Measurements from ENCODE around the gene ENTPD6.

The ENTPD6 gene

DNA sequence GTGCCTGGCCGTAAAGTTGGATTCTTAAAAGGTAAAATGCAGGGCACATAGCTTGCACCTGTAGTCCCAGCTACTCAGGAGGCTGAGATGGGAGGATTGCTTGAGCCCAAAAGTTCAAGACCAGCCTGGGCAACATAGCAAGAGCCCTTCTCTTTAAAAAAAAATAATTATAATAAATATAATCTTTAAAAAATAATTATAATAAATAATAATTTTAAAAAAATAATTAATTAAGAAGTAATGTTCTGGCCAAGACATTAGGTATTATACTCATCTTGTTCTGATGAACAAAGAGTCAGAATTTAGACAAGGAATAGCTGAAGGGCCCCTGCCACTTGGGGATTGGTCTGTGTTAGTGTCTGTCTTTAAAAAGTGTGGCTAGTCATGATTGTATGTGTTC lies 13.9 kb downstream of the ENTPD6 start:
- TF ChIP-seq GATA1 (IDR thresholded peaks at IDR 0.05; ENCODE audit: low read depth, low read length) (no peak), POLR2A (IDR thresholded peaks at IDR 0.05; ENCODE audit: low read length) (no peak)

DNA sequence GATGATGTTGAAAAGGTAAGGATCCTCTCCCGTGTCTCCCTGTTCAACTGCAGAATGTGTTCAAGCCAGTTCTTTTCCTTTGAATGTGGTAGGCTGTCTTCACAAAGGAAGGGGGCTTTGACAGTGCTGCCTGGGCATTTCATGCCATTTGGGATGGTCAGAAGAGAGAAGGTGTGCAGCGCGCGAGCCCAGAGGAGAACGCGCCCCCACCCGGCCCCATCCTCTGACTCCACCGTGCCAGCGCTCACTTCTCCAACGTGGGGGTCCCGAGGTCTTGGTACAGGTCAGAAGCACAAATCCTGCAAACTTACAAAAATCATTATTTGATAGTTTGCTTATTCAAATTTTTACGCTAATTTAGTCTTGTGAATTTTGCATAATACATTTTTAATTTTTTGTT lies 14.4 kb downstream of the ENTPD6 start:
- no peak for TF ChIP-seq GATA1 (IDR thresholded peaks at IDR 0.05; ENCODE audit: low read depth, low read length)
- TF ChIP-seq POLR2A (IDR thresholded peaks at IDR 0.05; ENCODE audit: low read length) = no peak
- no peak for DNase-seq

More for the DNA sequence above, 13.9 kb downstream of the ENTPD6 start:
- no peak for DNase-seq

GRCh38 chr20:25211273-25211672 lies 15.8 kb downstream of the ENTPD6 start:
- DNase-seq = no peak
- TF ChIP-seq GATA1 (IDR thresholded peaks at IDR 0.05; ENCODE audit: low read depth, low read length) (no peak), POLR2A (IDR thresholded peaks at IDR 0.05; ENCODE audit: low read length) (no peak)

GRCh38 chr20:25212242-25212641 lies 16.7 kb downstream of the ENTPD6 start:
- TF ChIP-seq POLR2A (IDR thresholded peaks at IDR 0.05; ENCODE audit: low read length) (no peak), GATA1 (IDR thresholded peaks at IDR 0.05; ENCODE audit: low read depth, low read length) (no peak)
- DNase-seq = no peak

GRCh38 chr20:25213566-25214425 lies 18.3 kb downstream of the ENTPD6 start:
- TF ChIP-seq POLR2A (IDR thresholded peaks at IDR 0.05; ENCODE audit: low read length) (no peak), GATA1 (IDR thresholded peaks at IDR 0.05; ENCODE audit: low read depth, low read length) (no peak)
- no peak for DNase-seq

DNA sequence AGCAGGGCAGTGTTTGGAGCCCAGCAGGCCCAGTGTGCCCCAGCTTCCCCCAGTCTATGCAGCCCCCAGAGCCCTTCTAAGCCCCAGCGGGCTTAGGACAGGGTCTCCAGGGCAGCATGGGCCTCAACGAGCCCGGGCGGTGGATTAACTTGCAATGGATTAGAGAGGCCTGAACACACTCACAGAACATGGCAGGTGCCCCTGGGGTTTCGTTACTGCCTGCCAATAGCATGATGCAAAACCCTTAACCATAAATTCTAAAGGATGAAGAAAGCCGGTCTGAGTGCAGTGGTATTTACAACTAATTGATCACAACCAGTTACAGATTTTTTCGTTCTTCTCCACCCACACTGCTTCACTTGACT lies 18.9 kb downstream of the ENTPD6 start:
- TF ChIP-seq POLR2A (IDR thresholded peaks at IDR 0.05; ENCODE audit: low read length) = no peak
- TF ChIP-seq GATA1 (IDR thresholded peaks at IDR 0.05; ENCODE audit: low read depth, low read length) = no peak
- no peak for DNase-seq

GRCh38 chr20:25214819-25215218 lies 19.3 kb downstream of the ENTPD6 start:
- DNase-seq = no peak
- TF ChIP-seq POLR2A (IDR thresholded peaks at IDR 0.05; ENCODE audit: low read length) = no peak
- no peak for TF ChIP-seq GATA1 (IDR thresholded peaks at IDR 0.05; ENCODE audit: low read depth, low read length)

GRCh38 chr20:25215521-25215920 lies 20.0 kb downstream of the ENTPD6 start:
- DNase-seq = no peak
- TF ChIP-seq GATA1 (IDR thresholded peaks at IDR 0.05; ENCODE audit: low read depth, low read length) (no peak), POLR2A (IDR thresholded peaks at IDR 0.05; ENCODE audit: low read length) (no peak)

GRCh38 chr20:25216199-25216945 lies 20.9 kb downstream of the ENTPD6 start:
- DNase-seq = no peak
- TF ChIP-seq POLR2A (IDR thresholded peaks at IDR 0.05; ENCODE audit: low read length) (no peak), GATA1 (IDR thresholded peaks at IDR 0.05; ENCODE audit: low read depth, low read length) (no peak)

GRCh38 chr20:25217161-25218108 lies 21.9 kb downstream of the ENTPD6 start:
- no peak for DNase-seq
- TF ChIP-seq GATA1 (IDR thresholded peaks at IDR 0.05; ENCODE audit: low read depth, low read length) (no peak), POLR2A (IDR thresholded peaks at IDR 0.05; ENCODE audit: low read length) (no peak)

GRCh38 chr20:25218109-25218486 lies 22.6 kb downstream of the ENTPD6 start:
- TF ChIP-seq POLR2A (IDR thresholded peaks at IDR 0.05; ENCODE audit: low read length) (no peak), GATA1 (IDR thresholded peaks at IDR 0.05; ENCODE audit: low read depth, low read length) (no peak)
- DNase-seq = no peak

DNA sequence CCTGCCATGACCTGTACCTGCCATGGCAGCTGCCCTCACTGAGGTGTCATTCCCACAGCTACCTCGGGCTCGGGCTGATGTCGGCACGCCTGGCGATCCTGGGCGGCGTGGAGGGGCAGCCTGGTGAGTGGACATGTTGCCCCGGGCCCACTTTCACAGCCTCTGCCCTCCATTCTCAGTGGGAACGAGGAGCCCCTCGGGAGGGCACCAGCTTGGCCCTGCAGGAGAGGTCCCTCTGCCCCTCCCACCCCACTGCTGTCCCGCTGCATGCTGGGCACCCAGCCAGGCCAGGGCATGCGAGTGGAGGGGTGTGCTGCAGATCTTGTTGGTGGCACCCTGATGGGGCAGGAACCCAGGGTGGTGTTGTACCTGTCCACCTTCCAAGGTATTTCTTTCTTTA lies 23.0 kb downstream of the ENTPD6 start:
- DNase-seq = no peak

DNA sequence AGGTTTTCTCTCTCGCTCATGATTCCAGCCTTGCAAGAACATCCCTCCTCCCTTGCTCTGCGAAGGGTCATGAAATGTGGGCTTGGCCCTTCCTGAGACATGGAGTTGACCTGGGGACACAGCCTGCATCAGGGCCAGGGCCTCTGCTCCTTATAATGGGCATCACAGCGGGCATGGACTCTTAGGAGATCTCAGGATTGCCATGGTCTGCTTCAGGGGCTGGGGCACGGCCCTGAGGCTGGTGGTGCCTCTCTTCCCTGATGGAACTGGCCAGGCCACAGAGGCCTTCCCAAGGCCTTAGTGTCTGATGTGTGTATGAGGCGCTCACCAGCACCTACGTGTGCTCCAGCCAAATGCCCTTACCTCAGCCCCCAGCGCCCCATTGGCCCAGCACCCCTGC lies 23.9 kb downstream of the ENTPD6 start:
- TF ChIP-seq GATA1 (IDR thresholded peaks at IDR 0.05; ENCODE audit: low read depth, low read length) (no peak), POLR2A (IDR thresholded peaks at IDR 0.05; ENCODE audit: low read length) (no peak)
- no peak for DNase-seq

More for the DNA sequence above, 23.0 kb downstream of the ENTPD6 start:
- TF ChIP-seq GATA1 (IDR thresholded peaks at IDR 0.05; ENCODE audit: low read depth, low read length) (no peak), POLR2A (IDR thresholded peaks at IDR 0.05; ENCODE audit: low read length) (no peak)

Measured in erythroblast (primary cell).